ENCODE measurements around the gene SGIP1. TPM values are rescaled to one million over a fixed set of nuclear protein-coding genes. Genes with fewer than 3 reads are reported as not detected.

SGIP1 gene
- total RNA-seq, 1 donor from 2014 or later: 75.2 TPM

DNA sequence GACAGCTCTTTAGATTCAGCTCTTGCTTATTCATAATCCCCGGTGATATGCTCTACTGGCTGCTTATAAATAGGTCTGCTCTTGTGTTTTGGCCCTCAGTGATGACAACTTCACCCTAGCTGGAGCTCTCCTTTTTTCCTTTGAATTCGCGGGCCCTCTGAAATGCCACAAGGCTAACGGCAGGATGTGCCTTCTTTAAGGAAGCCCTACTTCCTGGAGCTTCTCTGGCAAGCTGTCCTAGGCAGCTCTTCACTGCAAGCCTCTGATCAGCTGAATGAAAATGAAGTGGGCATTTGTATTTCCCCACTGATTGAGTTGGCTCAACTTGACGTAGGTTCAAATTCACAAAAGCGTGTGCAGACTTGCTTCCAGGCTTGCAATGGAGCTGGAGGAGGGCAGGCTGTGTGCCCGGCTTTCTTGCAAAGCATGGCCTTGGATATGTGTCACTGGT, 22.2 kb downstream of the SGIP1 start:
- no peaks in the 10 kb centered on the region for H3K4me1 Mint-ChIP-seq (ENCODE audit: low read depth, unreplicated experiment)
- H3K27me3 Mint-ChIP-seq (ENCODE audit: unreplicated experiment): no peaks in the 10 kb centered on the region

DNA sequence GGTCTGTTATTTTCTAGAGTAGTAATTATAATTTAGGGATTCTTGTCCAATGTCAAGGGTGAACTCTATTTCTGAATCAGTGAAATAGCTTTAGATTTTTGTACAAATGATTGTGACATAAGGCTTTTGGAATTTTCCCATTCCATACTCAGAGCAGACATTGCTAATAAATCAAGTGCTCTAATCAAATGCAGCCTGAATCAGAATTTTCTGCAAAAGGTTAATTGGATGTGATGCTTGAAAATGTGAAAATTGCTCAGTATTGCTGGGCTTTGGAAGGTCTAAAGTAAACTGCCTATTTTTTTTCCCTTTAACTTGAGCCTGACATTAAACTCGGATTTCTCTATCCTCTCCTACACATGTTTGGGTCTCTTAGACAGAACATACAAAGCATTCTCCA, 23.2 kb downstream of the SGIP1 start:
- H3K27me3 Mint-ChIP-seq (ENCODE audit: unreplicated experiment): no peaks in the 10 kb centered on the region

More for the DNA sequence above, 22.2 kb downstream of the SGIP1 start:
- Mint-ChIP-seq H3K27ac (ENCODE audit: unreplicated experiment) (no peak overlapping the region), H3K4me3 (ENCODE audit: unreplicated experiment) (no peak overlapping the region), H3K36me3 (ENCODE audit: unreplicated experiment) (no peaks in the 10 kb centered on the region), H3K9me3 (ENCODE audit: unreplicated experiment) (no peaks in the 10 kb centered on the region)
- no peak for DNase-seq
- TF ChIP-seq, protein P1, sequence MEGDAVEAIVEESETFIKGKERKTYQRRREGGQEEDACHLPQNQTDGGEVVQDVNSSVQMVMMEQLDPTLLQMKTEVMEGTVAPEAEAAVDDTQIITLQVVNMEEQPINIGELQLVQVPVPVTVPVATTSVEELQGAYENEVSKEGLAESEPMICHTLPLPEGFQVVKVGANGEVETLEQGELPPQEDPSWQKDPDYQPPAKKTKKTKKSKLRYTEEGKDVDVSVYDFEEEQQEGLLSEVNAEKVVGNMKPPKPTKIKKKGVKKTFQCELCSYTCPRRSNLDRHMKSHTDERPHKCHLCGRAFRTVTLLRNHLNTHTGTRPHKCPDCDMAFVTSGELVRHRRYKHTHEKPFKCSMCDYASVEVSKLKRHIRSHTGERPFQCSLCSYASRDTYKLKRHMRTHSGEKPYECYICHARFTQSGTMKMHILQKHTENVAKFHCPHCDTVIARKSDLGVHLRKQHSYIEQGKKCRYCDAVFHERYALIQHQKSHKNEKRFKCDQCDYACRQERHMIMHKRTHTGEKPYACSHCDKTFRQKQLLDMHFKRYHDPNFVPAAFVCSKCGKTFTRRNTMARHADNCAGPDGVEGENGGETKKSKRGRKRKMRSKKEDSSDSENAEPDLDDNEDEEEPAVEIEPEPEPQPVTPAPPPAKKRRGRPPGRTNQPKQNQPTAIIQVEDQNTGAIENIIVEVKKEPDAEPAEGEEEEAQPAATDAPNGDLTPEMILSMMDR (IDR thresholded peaks at IDR 0.05; ENCODE audit: partially characterized antibody, unreplicated experiment): no peak

DNA sequence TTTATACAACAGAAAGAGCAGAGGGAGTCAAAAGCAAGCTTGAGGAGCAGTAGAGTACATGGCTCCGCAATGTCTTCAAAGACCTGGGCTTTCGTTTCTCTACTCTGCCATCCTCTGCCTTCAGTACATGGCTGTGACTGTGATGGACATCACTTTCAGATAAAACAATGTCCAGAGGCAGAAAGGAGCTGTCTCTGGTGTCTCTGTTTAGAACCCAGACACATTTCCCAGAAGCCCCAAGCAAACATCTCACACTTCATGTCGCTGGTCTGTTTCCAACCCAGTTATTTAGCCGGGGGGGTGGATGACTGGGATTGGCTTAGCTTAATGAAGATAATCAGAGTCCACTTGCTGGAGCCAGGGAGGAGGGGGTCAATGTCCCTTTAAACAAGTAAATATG, 25.6 kb downstream of the SGIP1 start:
- H3K9me3 Mint-ChIP-seq (ENCODE audit: unreplicated experiment): no peaks in the 10 kb centered on the region
- no peaks in the 10 kb centered on the region for H3K4me1 Mint-ChIP-seq (ENCODE audit: low read depth, unreplicated experiment)
- no peak overlapping the region for H3K4me3 Mint-ChIP-seq (ENCODE audit: unreplicated experiment)
- DNase-seq: no peak
- TF ChIP-seq, protein P1 (IDR thresholded peaks at IDR 0.05; ENCODE audit: partially characterized antibody, unreplicated experiment): no peak
- H3K27me3 Mint-ChIP-seq (ENCODE audit: unreplicated experiment): no peaks in the 10 kb centered on the region
- H3K36me3 Mint-ChIP-seq (ENCODE audit: unreplicated experiment): no peaks in the 10 kb centered on the region
- no peak overlapping the region for H3K27ac Mint-ChIP-seq (ENCODE audit: unreplicated experiment)

More for the DNA sequence above, 23.2 kb downstream of the SGIP1 start:
- H3K4me3 Mint-ChIP-seq (ENCODE audit: unreplicated experiment): no peak overlapping the region
- H3K9me3 Mint-ChIP-seq (ENCODE audit: unreplicated experiment): no peaks in the 10 kb centered on the region
- H3K27ac Mint-ChIP-seq (ENCODE audit: unreplicated experiment): no peak overlapping the region
- TF ChIP-seq, protein P1 (IDR thresholded peaks at IDR 0.05; ENCODE audit: partially characterized antibody, unreplicated experiment): no peak
- no peaks in the 10 kb centered on the region for H3K4me1 Mint-ChIP-seq (ENCODE audit: low read depth, unreplicated experiment)
- no peak for DNase-seq
- no peaks in the 10 kb centered on the region for H3K36me3 Mint-ChIP-seq (ENCODE audit: unreplicated experiment)

DNA sequence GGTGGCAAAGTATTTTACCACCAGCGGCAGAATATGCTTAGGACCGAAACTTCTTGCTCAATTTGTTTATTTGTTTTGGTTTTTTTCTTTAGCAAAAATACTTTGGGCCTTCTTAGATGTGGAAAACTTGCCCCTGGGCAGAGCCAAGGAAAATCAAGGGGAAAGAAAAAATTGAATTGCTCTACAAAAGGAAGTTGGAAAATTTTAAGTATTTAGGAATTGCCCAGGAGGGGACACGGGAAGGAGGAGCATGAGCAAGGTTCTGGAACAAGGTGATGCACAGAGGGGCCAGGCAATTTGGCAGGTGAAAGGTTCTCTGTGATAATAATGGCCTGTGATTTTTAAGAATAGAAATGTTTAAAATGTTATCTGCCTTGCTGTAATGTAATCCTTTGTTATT, 28.6 kb downstream of the SGIP1 start:
- no peak for DNase-seq
- Mint-ChIP-seq H3K9me3 (ENCODE audit: unreplicated experiment) (peaks cover 2% of the 10 kb centered on the region), H3K4me3 (ENCODE audit: unreplicated experiment) (no peak overlapping the region), H3K27me3 (ENCODE audit: unreplicated experiment) (no peaks in the 10 kb centered on the region), H3K4me1 (ENCODE audit: low read depth, unreplicated experiment) (no peaks in the 10 kb centered on the region), H3K36me3 (ENCODE audit: unreplicated experiment) (no peaks in the 10 kb centered on the region), H3K27ac (ENCODE audit: unreplicated experiment) (no peak overlapping the region)
- TF ChIP-seq, protein P1 (IDR thresholded peaks at IDR 0.05; ENCODE audit: partially characterized antibody, unreplicated experiment): no peak

DNA sequence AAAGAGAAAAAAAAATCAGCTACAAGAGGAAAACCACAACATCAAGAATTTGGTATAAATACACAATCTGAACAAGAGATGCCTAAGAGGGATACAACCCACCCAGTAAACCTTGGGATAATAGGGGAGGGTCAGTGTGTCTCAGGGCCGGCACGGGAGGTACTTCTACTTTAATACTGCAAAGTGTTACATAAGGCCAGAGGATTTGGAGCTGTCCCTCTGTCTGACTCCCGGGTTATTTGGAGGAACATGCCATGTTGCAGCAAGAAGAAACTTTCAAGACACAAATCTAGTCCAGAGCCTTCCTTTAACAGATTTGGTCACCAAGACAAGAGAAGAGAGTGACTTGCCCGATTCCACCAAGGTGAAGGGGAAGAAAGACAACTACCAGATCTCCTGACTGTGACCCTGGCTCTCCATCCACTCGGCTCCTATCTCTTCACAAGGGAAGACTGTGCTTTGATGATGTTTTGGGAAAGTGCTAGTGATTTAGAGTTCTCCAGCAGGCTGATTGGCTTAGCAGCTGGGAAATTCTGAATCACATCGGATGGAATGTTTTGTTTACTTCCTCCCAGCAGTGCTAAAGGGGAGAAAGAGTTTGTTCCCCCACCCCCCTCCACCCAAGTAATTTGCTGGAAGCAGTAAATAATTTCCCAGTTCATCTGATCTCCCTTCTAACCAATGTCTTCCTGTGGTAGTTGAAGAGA, 29.3 kb downstream of the SGIP1 start:
- no peak for DNase-seq
- TF ChIP-seq, protein P1 (IDR thresholded peaks at IDR 0.05; ENCODE audit: partially characterized antibody, unreplicated experiment): no peak
- H3K27ac Mint-ChIP-seq (ENCODE audit: unreplicated experiment): no peak overlapping the region

More for the DNA sequence above, 29.3 kb downstream of the SGIP1 start:
- no peak overlapping the region for H3K4me3 Mint-ChIP-seq (ENCODE audit: unreplicated experiment)
- H3K4me1 Mint-ChIP-seq (ENCODE audit: low read depth, unreplicated experiment): no peaks in the 10 kb centered on the region
- H3K36me3 Mint-ChIP-seq (ENCODE audit: unreplicated experiment): no peaks in the 10 kb centered on the region
- H3K27me3 Mint-ChIP-seq (ENCODE audit: unreplicated experiment): no peaks in the 10 kb centered on the region
- peaks cover 2% of the 10 kb centered on the region for H3K9me3 Mint-ChIP-seq (ENCODE audit: unreplicated experiment)
